ENCODE data around the gene RNF43. TPM values are rescaled to one million over a fixed set of nuclear protein-coding genes. Genes with fewer than 3 reads are reported as not detected.

RNF43 gene
- total and polyA plus RNA-seq, 2 of the 13 experiments (the other 11 are each of a cell fraction or from before 2014, with no cell fraction given) = 31.0 to 53.4 TPM

GRCh38 chr17:58409432-58409831 lies 7.9 kb downstream of the RNF43 start (continued):
- TF ChIP-seq KIAA2018 (CRISPR knock-in tag; IDR thresholded peaks at IDR 0.05; ENCODE audit: borderline replicate concordance) = no peak
- no peak for TF ChIP-seq ZSCAN30 (CRISPR knock-in tag; IDR thresholded peaks at IDR 0.05)
- TF ChIP-seq MED8 (CRISPR knock-in tag; IDR thresholded peaks at IDR 0.05; ENCODE audit: insufficient replicate concordance) = no peak
- TF ChIP-seq ZNF598 (CRISPR knock-in tag; IDR thresholded peaks at IDR 0.05; ENCODE audit: borderline replicate concordance) = 0 out of 2 replicates have a peak, but pooled peaks have one; percentile 33
- TF ChIP-seq ZNF660 (CRISPR knock-in tag; IDR thresholded peaks at IDR 0.05; ENCODE audit: borderline replicate concordance, low read depth) = no peak
- no peak for TF ChIP-seq PTBP1 (IDR thresholded peaks at IDR 0.05; ENCODE audit: low read depth, low read length, poor library complexity, severe bottlenecking)
- TF ChIP-seq RBM22 (optimal IDR thresholded peaks at IDR 0.05; ENCODE audit: low read length) = peak; percentile 87
- no peak for TF ChIP-seq ZFY (CRISPR knock-in tag; IDR thresholded peaks at IDR 0.05)
- no peak for TF ChIP-seq BCL6 (CRISPR knock-in tag; IDR thresholded peaks at IDR 0.05)
- TF ChIP-seq BORCS8-MEF2B (CRISPR knock-in tag; IDR thresholded peaks at IDR 0.05) = no peak
- peak; percentile 88 for TF ChIP-seq ZNF770 (CRISPR knock-in tag; IDR thresholded peaks at IDR 0.05)
- TF ChIP-seq JUN (CRISPR knock-in tag; IDR thresholded peaks at IDR 0.05) = no peak
- TF ChIP-seq HDAC6 (IDR thresholded peaks at IDR 0.05; ENCODE audit: low read depth, low read length) = no peak
- TF ChIP-seq ZNF891 (CRISPR knock-in tag; IDR thresholded peaks at IDR 0.05) = no peak
- no peak for TF ChIP-seq TBP (CRISPR knock-in tag; IDR thresholded peaks at IDR 0.05)
